NCI-H146 treated with DMSO at 0.1 percent for 48 hours (cell line): ENCODE data around the gene HID1.

Source experiments
- DNase-seq: peaks from one replicate; lab custom pipeline; 2025; ENCODE audit not compliant: unreplicated experiment; lab: John Stamatoyannopoulos, UW

HID1 gene

GRCh38 chr17:74901353-74902135, 71.0 kb downstream of the HID1 start:
- DNase-seq: no peak
